ENCODE data around the gene BTNL9.
"Not testable (repeated sequence)": the region's sequence is repeated elsewhere in the genome, so short reads cannot be mapped to it uniquely, and the experiment has no call there.

The BTNL9 gene

GRCh38 chr5:181096721-181097382, 56.8 kb downstream of the BTNL9 start:
- H3K4me1 Mint-ChIP-seq, H3K9me3 Mint-ChIP-seq, H3K36me3 Mint-ChIP-seq, CTCF ChIA-PET, H3K4me3 Mint-ChIP-seq, H3K27ac Mint-ChIP-seq, DNase-seq: not testable (repeated sequence)
- H3K27me3 Mint-ChIP-seq: peaks cover 33% of the 10 kb centered on the region

- peaks cover 33% of the 10 kb centered on the region for H3K27me3 Mint-ChIP-seq
- H3K4me3 Mint-ChIP-seq, H3K9me3 Mint-ChIP-seq, DNase-seq, H3K36me3 Mint-ChIP-seq, H3K4me1 Mint-ChIP-seq, CTCF ChIA-PET, H3K27ac Mint-ChIP-seq: not testable (repeated sequence)
Observed at GRCh38 chr5:181097383-181097753, 57.3 kb downstream of the BTNL9 start.

- H3K9me3 Mint-ChIP-seq, H3K36me3 Mint-ChIP-seq, H3K4me1 Mint-ChIP-seq, CTCF ChIA-PET, H3K4me3 Mint-ChIP-seq, DNase-seq, H3K27ac Mint-ChIP-seq: not testable (repeated sequence)
- H3K27me3 Mint-ChIP-seq: peaks cover 29% of the 10 kb centered on the region
Observed at GRCh38 chr5:181097759-181098491, 57.9 kb downstream of the BTNL9 start.

- no peaks in the 10 kb centered on the region for H3K9me3 Mint-ChIP-seq
Observed at GRCh38 chr5:181098762-181099601, 58.9 kb downstream of the BTNL9 start.

GRCh38 chr5:181099602-181100086, 59.6 kb downstream of the BTNL9 start:
- Mint-ChIP-seq H3K27me3 (peaks cover 39% of the 10 kb centered on the region), H3K4me3 (no peak overlapping the region), H3K36me3 (peaks cover 5% of the 10 kb centered on the region), H3K4me1 (peaks cover 10% of the 10 kb centered on the region), H3K9me3 (no peaks in the 10 kb centered on the region), H3K27ac (peak overlapping the region; percentile 26)
- CTCF ChIA-PET: no interaction called here
- no peak for DNase-seq

More at GRCh38 chr5:181098762-181099601, 58.9 kb downstream of the BTNL9 start:
- peaks cover 3% of the 10 kb centered on the region for H3K36me3 Mint-ChIP-seq
- peak overlapping the region; percentile 26 for H3K27ac Mint-ChIP-seq
- H3K4me3 Mint-ChIP-seq: no peak overlapping the region
- peaks cover 32% of the 10 kb centered on the region for H3K27me3 Mint-ChIP-seq
- CTCF ChIA-PET: no interaction called here
- DNase-seq: no peak
- H3K4me1 Mint-ChIP-seq: peaks cover 6% of the 10 kb centered on the region

- Mint-ChIP-seq H3K27me3 (peaks cover 45% of the 10 kb centered on the region), H3K4me3 (peak overlapping the region; percentile 4), H3K9me3 (no peaks in the 10 kb centered on the region), H3K36me3 (peaks cover 5% of the 10 kb centered on the region), H3K27ac (peak overlapping the region; percentile 70), H3K4me1 (peaks cover 10% of the 10 kb centered on the region)
- CTCF ChIA-PET: no interaction called here
- no peak for DNase-seq
Observed at GRCh38 chr5:181100121-181100875, 60.2 kb downstream of the BTNL9 start.

GRCh38 chr5:181101030-181101641, 61.1 kb downstream of the BTNL9 start:
- H3K27ac Mint-ChIP-seq, H3K36me3 Mint-ChIP-seq, CTCF ChIA-PET, H3K9me3 Mint-ChIP-seq, H3K4me3 Mint-ChIP-seq, DNase-seq: not testable (repeated sequence)
- Mint-ChIP-seq H3K4me1 (peaks cover 10% of the 10 kb centered on the region), H3K27me3 (peaks cover 49% of the 10 kb centered on the region)

GRCh38 chr5:181101930-181102674, 62.0 kb downstream of the BTNL9 start:
- Mint-ChIP-seq H3K27me3 (peaks cover 59% of the 10 kb centered on the region), H3K4me1 (peaks cover 10% of the 10 kb centered on the region)
- H3K27ac Mint-ChIP-seq, H3K4me3 Mint-ChIP-seq, CTCF ChIA-PET, DNase-seq, H3K9me3 Mint-ChIP-seq, H3K36me3 Mint-ChIP-seq: not testable (repeated sequence)

GRCh38 chr5:181104259-181104568, 64.1 kb downstream of the BTNL9 start:
- CTCF ChIA-PET, DNase-seq, H3K36me3 Mint-ChIP-seq, H3K9me3 Mint-ChIP-seq: not testable (repeated sequence)
- H3K27ac Mint-ChIP-seq: peak overlapping the region; percentile 78
- peak overlapping the region; percentile 61 for H3K4me3 Mint-ChIP-seq
- H3K4me1 Mint-ChIP-seq: peaks cover 10% of the 10 kb centered on the region
- peaks cover 66% of the 10 kb centered on the region for H3K27me3 Mint-ChIP-seq

- H3K36me3 Mint-ChIP-seq, H3K4me3 Mint-ChIP-seq, H3K9me3 Mint-ChIP-seq, CTCF ChIA-PET, DNase-seq, H3K4me1 Mint-ChIP-seq: not testable (repeated sequence)
- H3K27ac Mint-ChIP-seq: peak overlapping the region; percentile 78
- H3K27me3 Mint-ChIP-seq: peaks cover 66% of the 10 kb centered on the region
Observed at GRCh38 chr5:181104606-181105390, 64.7 kb downstream of the BTNL9 start.

GRCh38 chr5:181105391-181106025, 65.4 kb downstream of the BTNL9 start:
- Mint-ChIP-seq H3K9me3 (no peaks in the 10 kb centered on the region), H3K4me3 (no peak overlapping the region), H3K27me3 (peaks cover 60% of the 10 kb centered on the region), H3K4me1 (peaks cover 5% of the 10 kb centered on the region), H3K27ac (no peak overlapping the region), H3K36me3 (peaks cover 3% of the 10 kb centered on the region)
- no peak for DNase-seq
- CTCF ChIA-PET: no interaction called here

GRCh38 chr5:181107699-181108098, 67.6 kb downstream of the BTNL9 start:
- Mint-ChIP-seq H3K27ac (no peak overlapping the region), H3K27me3 (peaks cover 70% of the 10 kb centered on the region), H3K9me3 (no peaks in the 10 kb centered on the region), H3K4me1 (peaks cover 5% of the 10 kb centered on the region), H3K36me3 (peaks cover 3% of the 10 kb centered on the region), H3K4me3 (no peak overlapping the region)
- CTCF ChIA-PET: interaction anchor here (1.1 kb wide), 1 partner anchor 239 kb away, joined by 3 read pairs; no protein-coding TSS in a partner anchor
- no peak for DNase-seq
